HG03460 (cell line): ENCODE data around the gene SYT1.
"Not testable (repeated sequence)": the region's sequence is repeated elsewhere in the genome, so short reads cannot be mapped to it uniquely, and the experiment has no call there.

Experiments used
- ATAC-seq: cut with Tn5 transposase; IDR thresholded peaks from one replicate; pipeline ENCODE4 v1.9.1; 2021; ENCODE audit not compliant: unreplicated experiment

The SYT1 gene

GRCh38 chr12:79424109-79424721, 559.6 kb downstream of the SYT1 start:
- no peak for ATAC-seq

DNA sequence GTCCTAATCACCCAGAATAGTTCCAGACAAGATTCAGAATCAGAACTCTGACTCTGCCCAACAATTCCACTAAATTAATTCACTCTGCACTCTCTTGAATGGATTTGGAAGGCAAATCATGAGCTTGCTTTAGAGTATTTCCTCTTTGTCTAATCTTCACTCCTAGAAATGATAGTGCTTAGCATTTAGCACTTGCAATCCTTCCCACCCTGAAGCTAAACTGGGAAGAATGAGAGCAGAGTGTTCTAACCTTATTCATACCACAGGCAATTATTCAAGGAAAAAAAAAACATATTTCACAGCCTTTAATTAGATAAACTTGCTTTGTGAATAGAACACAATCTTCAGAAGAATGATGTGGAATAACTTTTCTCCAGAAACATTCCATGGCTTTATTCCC, 561.5 kb downstream of the SYT1 start:
- no peak for ATAC-seq

DNA sequence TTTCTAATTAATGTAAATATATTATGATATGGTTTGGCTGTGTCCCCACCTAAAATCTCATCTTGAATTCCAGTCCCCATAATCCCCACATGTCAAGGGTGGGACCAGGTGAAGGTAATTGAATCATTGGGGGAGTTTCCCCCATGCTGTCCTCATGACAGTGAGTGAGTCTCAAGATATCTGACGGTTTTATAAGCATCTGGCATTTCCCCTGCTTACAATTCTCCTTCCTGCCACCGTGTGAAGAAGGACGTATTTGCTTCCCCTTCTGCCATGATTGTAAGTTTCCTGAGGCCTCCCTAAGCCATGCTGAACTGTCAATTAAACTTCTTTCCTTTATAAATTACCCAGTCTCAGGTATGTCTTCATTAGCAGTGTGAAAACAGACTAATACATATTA, 562.2 kb downstream of the SYT1 start:
- ATAC-seq: not testable (repeated sequence)

- ATAC-seq: no peak
These were observed 569.0 kb downstream of the SYT1 start for GRCh38 chr12:79433465-79434072.

- ATAC-seq: no peak
These were observed 570.0 kb downstream of the SYT1 start for GRCh38 chr12:79434561-79434960.

DNA sequence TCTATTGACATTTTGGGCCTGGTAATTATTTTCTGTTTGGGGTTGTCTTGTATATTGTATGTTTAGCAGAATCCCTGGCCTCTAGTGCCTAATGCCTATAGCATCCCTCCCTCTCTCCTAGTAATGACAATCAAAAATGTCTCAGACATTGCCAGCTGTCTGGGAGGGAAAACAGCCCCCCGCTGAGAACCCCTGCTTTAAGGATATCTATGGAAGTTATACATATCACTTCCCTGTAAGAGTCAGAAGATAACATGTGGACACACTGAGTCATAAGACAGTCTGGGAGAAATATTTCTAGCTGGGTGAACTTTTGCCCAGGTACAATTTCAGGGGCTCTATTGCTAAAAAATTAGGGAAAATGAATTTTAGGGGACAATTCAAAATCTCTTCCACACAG, 571.2 kb downstream of the SYT1 start:
- no peak for ATAC-seq

- ATAC-seq: no peak
These were observed 574.1 kb downstream of the SYT1 start for GRCh38 chr12:79438480-79439174.

GRCh38 chr12:79439175-79439825, 574.7 kb downstream of the SYT1 start:
- no peak for ATAC-seq

GRCh38 chr12:79441534-79441933, 577.0 kb downstream of the SYT1 start:
- no peak for ATAC-seq

- no peak for ATAC-seq
These were observed 577.8 kb downstream of the SYT1 start for GRCh38 chr12:79442396-79442795.

- ATAC-seq: no peak
These were observed 579.5 kb downstream of the SYT1 start for GRCh38 chr12:79444089-79444488.

DNA sequence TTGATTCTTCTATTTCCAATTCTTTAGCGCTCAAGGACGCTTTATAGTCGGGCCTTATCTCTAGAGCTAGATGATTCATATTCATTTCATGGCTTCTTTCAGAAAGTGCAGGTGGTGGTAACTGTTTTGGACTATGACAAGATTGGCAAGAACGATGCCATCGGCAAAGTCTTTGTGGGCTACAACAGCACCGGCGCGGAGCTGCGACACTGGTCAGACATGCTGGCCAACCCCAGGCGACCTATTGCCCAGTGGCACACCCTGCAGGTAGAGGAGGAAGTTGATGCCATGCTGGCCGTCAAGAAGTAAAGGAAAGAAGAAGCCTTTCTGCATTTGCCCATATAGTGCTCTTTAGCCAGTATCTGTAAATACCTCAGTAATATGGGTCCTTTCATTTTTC, 584.2 kb downstream of the SYT1 start:
- ATAC-seq: no peak

DNA sequence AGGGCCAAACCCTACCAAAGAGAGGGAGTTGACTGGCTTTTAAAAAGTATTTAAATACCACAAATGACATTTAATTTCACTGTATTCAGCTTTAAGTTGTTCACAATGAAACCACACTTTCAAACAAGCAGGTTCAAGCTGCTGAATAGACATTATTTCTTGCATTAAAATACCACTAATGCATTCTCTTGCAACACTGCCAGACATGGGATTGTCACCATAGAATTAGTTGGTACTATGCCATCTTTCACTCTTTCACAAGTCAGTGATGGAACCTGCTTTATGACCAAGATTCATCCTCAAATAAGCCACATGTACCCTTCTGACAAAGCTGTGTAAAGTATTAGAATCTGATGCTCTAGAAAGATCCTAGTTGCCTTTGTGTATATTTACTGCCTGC, 586.8 kb downstream of the SYT1 start:
- ATAC-seq: no peak

- no peak for ATAC-seq
These were observed 587.4 kb downstream of the SYT1 start for GRCh38 chr12:79451978-79452377.

DNA sequence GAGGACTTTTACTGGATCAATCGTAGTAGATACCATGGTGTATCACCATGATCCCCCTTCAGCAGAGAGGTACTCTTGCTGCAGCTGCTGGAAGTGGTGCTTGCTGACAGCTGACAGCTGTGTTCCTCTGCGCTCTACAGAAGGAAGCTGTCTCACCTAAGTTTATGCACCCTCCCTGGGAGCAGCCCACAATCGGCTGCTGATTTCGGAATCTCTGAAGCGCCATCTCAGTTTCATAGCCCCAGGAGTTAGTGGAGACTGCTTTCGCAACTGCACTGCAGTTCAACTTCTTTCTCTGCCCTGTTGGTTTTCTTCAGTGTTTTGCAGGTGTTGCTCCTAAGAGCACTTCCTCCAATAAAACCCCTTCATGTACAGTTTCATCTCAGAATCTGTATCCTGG, 588.3 kb downstream of the SYT1 start:
- ATAC-seq: no peak

- no peak for ATAC-seq
These were observed 589.2 kb downstream of the SYT1 start for GRCh38 chr12:79453820-79454219.

DNA sequence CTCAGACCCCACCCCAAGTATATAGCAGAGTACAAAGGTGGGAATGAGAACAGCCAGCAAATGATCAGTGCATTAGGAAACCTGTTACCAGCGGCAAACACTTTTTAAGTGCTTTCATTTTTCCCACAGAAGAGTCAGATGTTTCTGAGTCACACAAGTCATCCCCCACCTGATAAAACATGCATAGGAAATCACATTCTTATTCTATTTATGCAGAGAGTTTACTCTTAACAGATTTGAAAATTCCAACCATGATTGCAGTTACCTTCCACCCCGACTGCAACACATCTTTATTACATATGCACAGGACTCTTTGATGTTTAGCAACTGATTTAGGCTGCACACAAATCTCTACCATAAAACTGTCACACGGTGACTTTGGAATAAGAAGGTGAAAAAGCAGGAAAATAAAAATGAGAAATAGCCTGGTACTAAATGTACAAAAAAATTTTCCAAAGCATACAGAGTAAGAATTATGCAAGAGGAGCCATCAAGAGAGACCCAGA, 589.8 kb downstream of the SYT1 start:
- ATAC-seq: no peak

- no peak for ATAC-seq
These were observed 590.7 kb downstream of the SYT1 start for GRCh38 chr12:79455286-79455685.

GRCh38 chr12:79482323-79482722, 617.7 kb downstream of the SYT1 start:
- no peak for ATAC-seq

- no peak for ATAC-seq
These were observed 618.3 kb downstream of the SYT1 start for GRCh38 chr12:79482921-79483320.

- ATAC-seq: no peak
These were observed 621.6 kb downstream of the SYT1 start for GRCh38 chr12:79486154-79486553.
